Testis (tissue), 3 donors: ENCODE measurements around the gene NPIPB4. TPM values are rescaled to one million over a fixed set of nuclear protein-coding genes. Genes with fewer than 3 reads are reported as not detected.

Experiments
- polyA plus RNA-seq: library from polyadenylated mRNA; stranded (reverse); fragments of 350-450 nt; fragmentation: Illumina TruSeq; extraction: RNeasy Lipid Tissue Mini Kit (QIAGEN cat#74804); gene quantifications from one replicate; pipeline ENCODE4 v1.2.3, GENCODE V29; 2014; ENCODE audit warnings: low read depth, low replicate concordance; ENCODE audit not compliant: insufficient read depth
- small RNA-seq, 2 donors: library from RNA; depleted of rRNA; stranded (forward); fragments of <200 nt; gene quantifications; one replicate each; pipeline ENCODE3, GENCODE V24; 2016
- total RNA-seq, 2 donors: library from RNA; depleted of rRNA; stranded (reverse); fragments of >200 nt; gene quantifications; one replicate each; pipeline ENCODE4 v1.2.3, GENCODE V29; 2016

Gene NPIPB4
- total and polyA plus RNA-seq, 3 donors from 2014 or later = 73.0 to 179 (median 160) TPM

Small RNAs within 50 kb of the gene (small RNA-seq; reads per million reads assigned to genes)
- 0 reads per million in 2 donors for gene AC092375.3

Other genes starting within 250 kb of the NPIPB4 start
- under 1 TPM in 1 of 2 donors, not detected in 1; 0.81 TPM for gene IGSF6, start 205.1 kb downstream of the NPIPB4 start, total RNA-seq
- gene IGSF6, start 205.1 kb downstream of the NPIPB4 start, polyA plus RNA-seq = 1.4 TPM
- 10 to 100 TPM in 1 of 2 donors, 1 to 10 TPM in 1; 6.5 to 11.2 TPM for gene OTOA, start 193.8 kb downstream of the NPIPB4 start, total RNA-seq
- gene OTOA, start 193.8 kb downstream of the NPIPB4 start, polyA plus RNA-seq = 19.7 TPM
- gene UQCRC2, start 95.6 kb upstream of the NPIPB4 start, total RNA-seq = 100 to 1,000 TPM; 103 to 136 TPM
- 114 TPM for gene UQCRC2, start 95.6 kb upstream of the NPIPB4 start, polyA plus RNA-seq
- gene PDZD9, start 143.4 kb upstream of the NPIPB4 start, total RNA-seq = 10 to 100 TPM in 1 of 2 donors, 1 to 10 TPM in 1; 7.9 to 17.2 TPM
- 40.6 TPM for gene PDZD9, start 143.4 kb upstream of the NPIPB4 start, polyA plus RNA-seq
- 10 to 100 TPM; 33.4 to 36.8 TPM for gene MOSMO, start 150.4 kb upstream of the NPIPB4 start, total RNA-seq
- 17.4 TPM for gene MOSMO, start 150.4 kb upstream of the NPIPB4 start, polyA plus RNA-seq
- 1 to 10 TPM; 5.0 to 9.8 TPM for gene VWA3A, start 234.8 kb upstream of the NPIPB4 start, total RNA-seq
- 15.8 TPM for gene VWA3A, start 234.8 kb upstream of the NPIPB4 start, polyA plus RNA-seq